Measurements from ENCODE around the gene SLC25A15. TPM values are rescaled to one million over a fixed set of nuclear protein-coding genes. Genes with fewer than 3 reads are reported as not detected.

Gene SLC25A15
- total RNA-seq (2014; rRNA removed; shearing (Covaris generic)), result 11.1 and 20.9 TPM in 2 replicates

- DNase-seq (ENCODE audit: low read depth), result peak; percentile 86
Measured at GRCh38 chr13:40789275-40790153, at the start of gene SLC25A15. TSS of gene SLC25A15 (plus strand) at chr13:40789611. CDS start at chr13:40793227, 3,616 bp downstream.

GRCh38 chr13:40749327-40749726 is 40.1 kb upstream of the SLC25A15 start:
- DNase-seq (ENCODE audit: low read depth), result no peak

GRCh38 chr13:40755082-40755700 is 34.2 kb upstream of the SLC25A15 start:
- DNase-seq (ENCODE audit: low read depth), result no peak

- no peak for DNase-seq (ENCODE audit: low read depth)
Measured at GRCh38 chr13:40756042-40756441, 33.4 kb upstream of the SLC25A15 start.

- DNase-seq (ENCODE audit: low read depth), result no peak
Measured at GRCh38 chr13:40758811-40759210, 30.6 kb upstream of the SLC25A15 start.

GRCh38 chr13:40762849-40763248 is 26.6 kb upstream of the SLC25A15 start:
- DNase-seq (ENCODE audit: low read depth), result no peak

GRCh38 chr13:40764587-40765403 is 24.6 kb upstream of the SLC25A15 start:
- DNase-seq (ENCODE audit: low read depth), result no peak

GRCh38 chr13:40765602-40766001 is 23.8 kb upstream of the SLC25A15 start:
- no peak for DNase-seq (ENCODE audit: low read depth)

GRCh38 chr13:40769970-40770369 is 19.4 kb upstream of the SLC25A15 start:
- no peak for DNase-seq (ENCODE audit: low read depth)

GRCh38 chr13:40770609-40770933 is 18.8 kb upstream of the SLC25A15 start:
- DNase-seq (ENCODE audit: low read depth), result no peak

- DNase-seq (ENCODE audit: low read depth), result peak; percentile 91
Measured at GRCh38 chr13:40770934-40771618, 18.3 kb upstream of the SLC25A15 start, which contains the start of gene MRPS31. TSS of gene MRPS31 (minus strand) at chr13:40771190. CDS start at chr13:40771136, 54 bp downstream.

GRCh38 chr13:40772765-40773473 is 16.5 kb upstream of the SLC25A15 start:
- no peak for DNase-seq (ENCODE audit: low read depth)

- no peak for DNase-seq (ENCODE audit: low read depth)
Measured at GRCh38 chr13:40774672-40775071, 14.7 kb upstream of the SLC25A15 start.

GRCh38 chr13:40776232-40776631 is 13.2 kb upstream of the SLC25A15 start:
- DNase-seq (ENCODE audit: low read depth), result no peak

- DNase-seq (ENCODE audit: low read depth), result peak; percentile 27
Measured at GRCh38 chr13:40776681-40777165, 12.7 kb upstream of the SLC25A15 start.

- peak; percentile 30 for DNase-seq (ENCODE audit: low read depth)
Measured at GRCh38 chr13:40777166-40777808, 12.1 kb upstream of the SLC25A15 start.

- DNase-seq (ENCODE audit: low read depth), result no peak
Measured at GRCh38 chr13:40777809-40778175, 11.6 kb upstream of the SLC25A15 start.

- no peak for DNase-seq (ENCODE audit: low read depth)
Measured at GRCh38 chr13:40779049-40779448, 10.4 kb upstream of the SLC25A15 start.

- no peak for DNase-seq (ENCODE audit: low read depth)
Measured at GRCh38 chr13:40779796-40780285, 9.6 kb upstream of the SLC25A15 start.

GRCh38 chr13:40780822-40781401 is 8.5 kb upstream of the SLC25A15 start:
- DNase-seq (ENCODE audit: low read depth), result peak; percentile 27
